ENCODE results near the gene EIF3K.

Gene EIF3K

GRCh38 chr19:38669552-38669951 is 50.6 kb downstream of the EIF3K start:
- DNase-seq = peak; percentile 52

- no peak for DNase-seq
Measured at GRCh38 chr19:38670921-38671398, 52.0 kb downstream of the EIF3K start.

GRCh38 chr19:38671654-38672053 is 52.7 kb downstream of the EIF3K start:
- DNase-seq = no peak

GRCh38 chr19:38673030-38673429 is 54.0 kb downstream of the EIF3K start:
- no peak for DNase-seq

- no peak for DNase-seq
Measured at GRCh38 chr19:38674388-38675171, 55.6 kb downstream of the EIF3K start.

- peak; percentile 30 for DNase-seq
Measured at GRCh38 chr19:38675611-38676010, 56.6 kb downstream of the EIF3K start.

- no peak for DNase-seq
Measured at GRCh38 chr19:38676023-38676877, 57.3 kb downstream of the EIF3K start.

- DNase-seq = no peak
Measured at GRCh38 chr19:38676878-38677646, 58.1 kb downstream of the EIF3K start.

- DNase-seq = no peak
Measured at GRCh38 chr19:38678217-38678890, 59.4 kb downstream of the EIF3K start.

- no peak for DNase-seq
Measured at GRCh38 chr19:38678891-38679494, 60.0 kb downstream of the EIF3K start.

- DNase-seq = no peak
Measured at GRCh38 chr19:38679839-38680238, 60.9 kb downstream of the EIF3K start.

GRCh38 chr19:38682195-38682867 is 63.3 kb downstream of the EIF3K start:
- DNase-seq = no peak

- no peak for DNase-seq
Measured at GRCh38 chr19:38682872-38683392, 63.9 kb downstream of the EIF3K start.

GRCh38 chr19:38683393-38684077 is 64.5 kb downstream of the EIF3K start:
- DNase-seq = peak; percentile 74

GRCh38 chr19:38684078-38684861 is 65.3 kb downstream of the EIF3K start:
- DNase-seq = peak; percentile 33

GRCh38 chr19:38684862-38685665 is 66.1 kb downstream of the EIF3K start:
- no peak for DNase-seq

- no peak for DNase-seq
Measured at GRCh38 chr19:38685666-38686529, 66.9 kb downstream of the EIF3K start.

- DNase-seq = peak; percentile 36
Measured at GRCh38 chr19:38686530-38686888, 67.5 kb downstream of the EIF3K start.

Measured in CD4-positive, alpha-beta T cell treated with Interleukin-4 for 4 hours (primary cell).